ENCODE results near the gene CDH4.

DNA sequence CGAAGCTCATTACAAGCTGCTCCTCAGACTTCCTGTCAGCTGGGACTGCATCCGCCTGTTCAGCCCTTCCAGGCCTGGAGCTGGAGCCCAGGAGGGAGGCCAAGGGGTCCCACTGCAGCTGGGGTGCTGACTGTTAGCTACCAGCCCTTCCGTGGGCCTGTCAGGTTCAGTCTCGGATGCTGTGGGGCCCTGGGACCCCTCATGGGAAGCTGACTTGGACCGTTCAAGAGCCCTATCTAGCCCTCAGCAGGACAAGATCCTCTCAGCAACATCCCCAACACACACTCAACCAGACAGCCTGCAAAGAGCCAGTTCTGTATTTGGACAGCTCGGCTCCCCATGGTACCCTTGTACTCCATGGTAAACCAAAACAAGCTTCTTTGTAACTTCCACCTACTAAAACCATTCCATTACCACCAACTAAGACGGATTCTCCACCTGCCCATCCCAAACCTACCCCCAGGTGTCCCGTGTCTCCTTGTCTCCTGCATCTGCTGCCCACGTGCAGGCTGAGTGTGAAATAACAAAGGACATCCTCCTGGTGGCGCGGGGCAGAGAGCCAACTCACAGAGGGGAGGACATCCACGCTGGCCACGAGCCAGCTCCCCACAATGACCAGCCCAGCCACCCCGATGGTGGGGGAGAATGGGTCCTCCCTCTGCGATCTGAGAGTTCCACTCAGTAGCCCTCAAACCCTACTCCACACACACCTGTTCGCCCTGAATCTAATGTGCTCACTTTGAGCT is 702.4 kb downstream of the CDH4 start:
- TF ChIP-seq POLR2AphosphoS5 (IDR thresholded peaks at IDR 0.05) (no peak), POLR2A (IDR thresholded peaks at IDR 0.05) (no peak)
- TF ChIP-seq, protein P1, sequence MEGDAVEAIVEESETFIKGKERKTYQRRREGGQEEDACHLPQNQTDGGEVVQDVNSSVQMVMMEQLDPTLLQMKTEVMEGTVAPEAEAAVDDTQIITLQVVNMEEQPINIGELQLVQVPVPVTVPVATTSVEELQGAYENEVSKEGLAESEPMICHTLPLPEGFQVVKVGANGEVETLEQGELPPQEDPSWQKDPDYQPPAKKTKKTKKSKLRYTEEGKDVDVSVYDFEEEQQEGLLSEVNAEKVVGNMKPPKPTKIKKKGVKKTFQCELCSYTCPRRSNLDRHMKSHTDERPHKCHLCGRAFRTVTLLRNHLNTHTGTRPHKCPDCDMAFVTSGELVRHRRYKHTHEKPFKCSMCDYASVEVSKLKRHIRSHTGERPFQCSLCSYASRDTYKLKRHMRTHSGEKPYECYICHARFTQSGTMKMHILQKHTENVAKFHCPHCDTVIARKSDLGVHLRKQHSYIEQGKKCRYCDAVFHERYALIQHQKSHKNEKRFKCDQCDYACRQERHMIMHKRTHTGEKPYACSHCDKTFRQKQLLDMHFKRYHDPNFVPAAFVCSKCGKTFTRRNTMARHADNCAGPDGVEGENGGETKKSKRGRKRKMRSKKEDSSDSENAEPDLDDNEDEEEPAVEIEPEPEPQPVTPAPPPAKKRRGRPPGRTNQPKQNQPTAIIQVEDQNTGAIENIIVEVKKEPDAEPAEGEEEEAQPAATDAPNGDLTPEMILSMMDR (IDR thresholded peaks at IDR 0.05): no peak
